Fibroblast of lung (primary cell): ENCODE results near the gene SLC14A1.

ENCODE experiments used
- CTCF ChIP-seq, 2 donors: IDR thresholded peaks in 1 of 2; conservative IDR thresholded peaks in 1 of 2; 1 replicate in 1 of 2; 2 replicates in 1 of 2; pipeline ENCODE4 v1.5.1; 2011 to 2012; ENCODE audit warnings: low read length in 2 of 2, control low read depth in 1 of 2, inconsistent platforms in 1 of 2, low read depth in 1 of 2, mild to moderate bottlenecking in 1 of 2
- EZH2 ChIP-seq: IDR thresholded peaks from 2 replicates; pipeline ENCODE4 v1.5.1; 2012; ENCODE audit warnings: low read length, control low read depth, mild to moderate bottlenecking; ENCODE audit errors: missing control alignments

DNA sequence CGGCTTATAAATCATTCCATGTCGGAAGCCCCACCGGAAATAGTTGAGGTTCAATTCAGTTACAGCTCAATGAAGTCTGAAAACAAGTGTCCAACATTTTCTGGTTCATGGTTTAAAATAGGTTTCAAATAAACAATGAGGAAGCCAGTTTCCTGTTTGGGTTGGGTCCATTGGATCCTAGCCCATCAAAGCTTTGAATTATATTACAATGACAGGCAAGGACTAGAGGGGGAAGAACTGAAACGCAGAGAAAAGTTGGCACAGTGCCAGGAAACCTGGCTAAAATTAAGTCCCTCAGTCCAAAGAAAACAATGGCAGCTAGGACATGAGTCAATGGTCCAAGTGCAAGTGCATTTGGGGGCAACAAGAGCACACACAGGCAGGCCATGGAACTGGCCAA is 32.0 kb downstream of the SLC14A1 start:
- no peak for TF ChIP-seq EZH2
- TF ChIP-seq CTCF (conservative IDR thresholded peaks at IDR 0.05 in 1 of 2, IDR thresholded peaks at IDR 0.05 in 1 of 2; ENCODE audit: low read depth in 1 of 2, low read length in 2 of 2), result no peak
